MM.1S (cell line): ENCODE measurements around the gene SPATA7.

ENCODE experiments used
- DNase-seq: peaks from one replicate; pipeline ENCODE4 v3.0.0-alpha.2; 2015
- H2AFZ ChIP-seq: fragments of 300-600 bp; sonication (generic); 2 replicates; pipeline ENCODE4 v1.6.0; 2016; ENCODE audit warnings: antibody characterized with exemption, low read length
- H3F3A ChIP-seq: fragments of 300-600 bp; sonication (generic); 2 replicates; pipeline ENCODE4 v1.6.1; 2016; ENCODE audit warnings: mild to moderate bottlenecking, antibody characterized with exemption, low read length, moderate library complexity, mixed read lengths; ENCODE audit not compliant: insufficient read depth
- H3K27ac ChIP-seq: fragments of 300-600 bp; sonication (generic); 2 replicates; pipeline ENCODE4 v1.5.1; 2016; ENCODE audit warnings: mild to moderate bottlenecking, low read length
- H3K27me3 ChIP-seq: fragments of 300-600 bp; sonication (generic); replicated peaks from 2 replicates; pipeline ENCODE4 v1.6.0; 2016; ENCODE audit warnings: low read length; ENCODE audit not compliant: insufficient read depth
- H3K36me3 ChIP-seq: fragments of 300-600 bp; sonication (generic); replicated peaks from 2 replicates; pipeline ENCODE4 v1.6.1; 2016; ENCODE audit warnings: mild to moderate bottlenecking, low read length, mixed read lengths; ENCODE audit not compliant: insufficient read depth
- H3K4me1 ChIP-seq: fragments of 300-600 bp; sonication (generic); 2 replicates; pipeline ENCODE4 v1.6.1; 2016; ENCODE audit warnings: low read length, mixed read lengths
- H3K4me2 ChIP-seq: fragments of 300-600 bp; sonication (generic); 2 replicates; pipeline ENCODE4 v1.6.0; 2016; ENCODE audit warnings: low read depth, low read length
- H3K4me3 ChIP-seq: fragments of 300-600 bp; sonication (generic); 2 replicates; pipeline ENCODE4 v1.5.1; 2016; ENCODE audit warnings: low read length, mixed read lengths
- H3K79me2 ChIP-seq: fragments of 300-600 bp; sonication (generic); 2 replicates; pipeline ENCODE4 v1.6.1; 2016; ENCODE audit warnings: mixed run types, low read length, mixed read lengths
- H3K9ac ChIP-seq: fragments of 300-600 bp; sonication (generic); 2 replicates; pipeline ENCODE4 v1.6.1; 2016; ENCODE audit warnings: low read length, mixed read lengths
- H3K9me2 ChIP-seq: fragments of 300-600 bp; sonication (generic); replicated peaks from 2 replicates; pipeline ENCODE4 v1.6.1; 2016; ENCODE audit warnings: mild to moderate bottlenecking, low read length, mixed read lengths; ENCODE audit not compliant: insufficient read depth
- H3K9me3 ChIP-seq: fragments of 300-600 bp; sonication (generic); replicated peaks from 2 replicates; pipeline ENCODE4 v1.6.1; 2016; ENCODE audit warnings: mild to moderate bottlenecking, low read length, mixed read lengths; ENCODE audit not compliant: insufficient read depth
- H4K20me1 ChIP-seq: fragments of 300-600 bp; sonication (generic); 2 replicates; pipeline ENCODE4 v1.6.1; 2016; ENCODE audit warnings: mild to moderate bottlenecking, low read length, moderate library complexity, mixed read lengths; ENCODE audit not compliant: insufficient read depth
- EZH2 ChIP-seq: fragments of 300-600 bp; sonication (generic); optimal IDR thresholded peaks from 2 replicates; pipeline ENCODE3; 2017; ENCODE audit warnings: low read depth, mild to moderate bottlenecking, antibody characterized with exemption, low read length, mixed read lengths
- EZH2phosphoT487 ChIP-seq: fragments of 300-600 bp; sonication (generic); IDR thresholded peaks from 2 replicates; pipeline ENCODE4 v1.6.1; 2018; ENCODE audit warnings: antibody characterized with exemption, low read length
- TF ChIP-seq, protein P1 (sequence below): fragments of 300-600 bp; sonication (generic); IDR thresholded peaks from 2 replicates; pipeline ENCODE4 v1.5.1; 2016; ENCODE audit warnings: antibody characterized with exemption, low read length, mixed read lengths

Gene SPATA7

DNA sequence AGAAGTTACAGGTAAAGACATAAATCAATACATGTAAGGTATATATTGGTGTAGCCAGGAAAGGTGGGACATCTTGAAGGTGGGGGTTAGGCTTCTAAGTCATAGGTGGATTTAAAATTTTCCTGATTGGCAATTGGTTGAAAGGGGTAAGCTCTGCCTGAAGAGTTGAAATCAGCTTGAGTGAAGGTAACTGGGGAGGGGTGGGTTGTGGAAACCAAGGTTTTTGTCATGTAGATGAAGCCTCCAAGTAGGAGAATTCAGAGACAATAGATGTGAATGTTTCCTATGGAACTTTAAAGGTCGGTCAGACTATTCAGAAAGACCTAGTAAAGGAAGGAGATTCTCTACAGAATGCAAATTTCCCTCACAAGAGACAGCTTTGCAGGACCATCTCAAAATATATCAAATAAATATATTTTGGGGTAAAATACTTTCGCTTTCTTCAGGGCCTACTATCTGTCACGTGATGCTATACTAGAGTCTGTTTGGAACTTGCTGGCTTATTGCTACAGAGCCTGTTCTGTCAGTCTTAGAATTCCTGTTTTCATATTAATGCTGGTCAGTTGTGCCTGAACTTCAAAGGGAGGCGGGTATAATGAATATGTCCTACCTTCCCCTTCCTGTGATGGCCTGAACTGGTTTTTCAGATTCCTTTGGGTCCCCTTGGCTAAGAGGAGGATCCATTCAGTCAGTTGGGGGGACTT lies 20.6 kb upstream of the SPATA7 start:
- no peaks in the 10 kb centered on the region for H3F3A ChIP-seq
- TF ChIP-seq, protein P1, sequence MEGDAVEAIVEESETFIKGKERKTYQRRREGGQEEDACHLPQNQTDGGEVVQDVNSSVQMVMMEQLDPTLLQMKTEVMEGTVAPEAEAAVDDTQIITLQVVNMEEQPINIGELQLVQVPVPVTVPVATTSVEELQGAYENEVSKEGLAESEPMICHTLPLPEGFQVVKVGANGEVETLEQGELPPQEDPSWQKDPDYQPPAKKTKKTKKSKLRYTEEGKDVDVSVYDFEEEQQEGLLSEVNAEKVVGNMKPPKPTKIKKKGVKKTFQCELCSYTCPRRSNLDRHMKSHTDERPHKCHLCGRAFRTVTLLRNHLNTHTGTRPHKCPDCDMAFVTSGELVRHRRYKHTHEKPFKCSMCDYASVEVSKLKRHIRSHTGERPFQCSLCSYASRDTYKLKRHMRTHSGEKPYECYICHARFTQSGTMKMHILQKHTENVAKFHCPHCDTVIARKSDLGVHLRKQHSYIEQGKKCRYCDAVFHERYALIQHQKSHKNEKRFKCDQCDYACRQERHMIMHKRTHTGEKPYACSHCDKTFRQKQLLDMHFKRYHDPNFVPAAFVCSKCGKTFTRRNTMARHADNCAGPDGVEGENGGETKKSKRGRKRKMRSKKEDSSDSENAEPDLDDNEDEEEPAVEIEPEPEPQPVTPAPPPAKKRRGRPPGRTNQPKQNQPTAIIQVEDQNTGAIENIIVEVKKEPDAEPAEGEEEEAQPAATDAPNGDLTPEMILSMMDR, result no peak
- TF ChIP-seq EZH2phosphoT487, result no peak
- no peak for TF ChIP-seq EZH2
- H3K27me3 ChIP-seq, result no peaks in the 10 kb centered on the region
- H3K4me3 ChIP-seq, result no peak overlapping the region
- no peaks in the 10 kb centered on the region for H3K9me3 ChIP-seq
- H3K9me2 ChIP-seq, result no peaks in the 10 kb centered on the region
- H3K4me2 ChIP-seq, result no peak overlapping the region
- no peaks in the 10 kb centered on the region for H4K20me1 ChIP-seq
- no peaks in the 10 kb centered on the region for H3K79me2 ChIP-seq
- no peak for DNase-seq
- H2AFZ ChIP-seq, result no peak overlapping the region
- H3K9ac ChIP-seq, result no peak overlapping the region
- H3K36me3 ChIP-seq, result no peaks in the 10 kb centered on the region
- H3K4me1 ChIP-seq, result no peaks in the 10 kb centered on the region
- H3K27ac ChIP-seq, result no peak overlapping the region

DNA sequence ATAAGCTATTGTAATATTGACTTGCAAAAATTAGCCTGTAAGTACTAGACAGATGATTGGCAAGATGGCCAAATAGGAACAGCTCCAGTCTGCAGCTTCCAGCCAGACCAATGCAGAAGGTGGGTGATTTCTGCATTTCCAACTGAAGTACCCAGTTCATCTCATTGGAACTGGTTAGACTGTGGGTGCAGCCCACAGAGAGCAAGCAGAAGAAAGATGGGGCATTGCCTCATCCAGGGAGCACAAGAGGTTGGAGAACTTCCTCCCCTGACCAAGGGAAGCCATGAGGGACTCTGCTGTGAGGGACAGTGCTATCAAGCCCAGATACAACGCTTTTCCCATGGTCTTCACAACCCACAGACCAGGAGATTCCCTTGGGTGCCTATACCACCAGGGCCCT lies 16.0 kb upstream of the SPATA7 start:
- Histone ChIP-seq H4K20me1 (no peaks in the 10 kb centered on the region), H3K27ac (no peak overlapping the region), H3K79me2 (no peaks in the 10 kb centered on the region), H3K36me3 (no peaks in the 10 kb centered on the region), H3K4me1 (no peaks in the 10 kb centered on the region), H3K9ac (no peak overlapping the region), H3K27me3 (no peaks in the 10 kb centered on the region), H3K9me2 (no peaks in the 10 kb centered on the region), H2AFZ (no peak overlapping the region), H3K4me2 (no peak overlapping the region), H3K9me3 (no peaks in the 10 kb centered on the region), H3F3A (no peaks in the 10 kb centered on the region), H3K4me3 (no peak overlapping the region)
- TF ChIP-seq EZH2phosphoT487, result no peak
- TF ChIP-seq, protein P1, result no peak
- no peak for TF ChIP-seq EZH2
- no peak for DNase-seq

GRCh38 chr14:88379706-88380343 lies 5.6 kb upstream of the SPATA7 start:
- DNase-seq, result no peak
- Histone ChIP-seq H2AFZ (no peak overlapping the region), H3K79me2 (no peaks in the 10 kb centered on the region), H3K27me3 (no peaks in the 10 kb centered on the region), H3F3A (no peaks in the 10 kb centered on the region), H3K27ac (no peak overlapping the region), H3K4me2 (no peak overlapping the region), H3K9me2 (no peaks in the 10 kb centered on the region), H3K9me3 (no peaks in the 10 kb centered on the region), H3K9ac (no peak overlapping the region), H3K4me3 (no peak overlapping the region), H3K4me1 (no peaks in the 10 kb centered on the region), H4K20me1 (no peaks in the 10 kb centered on the region), H3K36me3 (no peaks in the 10 kb centered on the region)
- no peak for TF ChIP-seq EZH2phosphoT487
- TF ChIP-seq, protein P1, result no peak
- TF ChIP-seq EZH2, result no peak
